Measurements from ENCODE around the gene FNDC10.
"Not testable (repeated sequence)": the region's sequence is repeated elsewhere in the genome, so short reads cannot be mapped to it uniquely, and the experiment has no call there.

FNDC10 gene

GRCh38 chr1:1599935-1600860 is at the start of gene FNDC10:
Gene FNDC10, minus strand, starts transcription at chr1:1600135. Its CDS starts 120 bp downstream, at chr1:1600015.
- no peak for DNase-seq

- DNase-seq, result not testable (repeated sequence)
Measured at GRCh38 chr1:1648265-1648664, 48.3 kb upstream of the FNDC10 start.

- DNase-seq, result not testable (repeated sequence)
Measured at GRCh38 chr1:1647567-1648241, 47.8 kb upstream of the FNDC10 start.

GRCh38 chr1:1646326-1646725 is 46.4 kb upstream of the FNDC10 start:
- DNase-seq, result not testable (repeated sequence)

- DNase-seq, result not testable (repeated sequence)
Measured at GRCh38 chr1:1640711-1641461, 41.0 kb upstream of the FNDC10 start.

- DNase-seq, result not testable (repeated sequence)
Measured at GRCh38 chr1:1640081-1640480, 40.1 kb upstream of the FNDC10 start.

GRCh38 chr1:1639368-1639767 is 39.4 kb upstream of the FNDC10 start:
- DNase-seq, result not testable (repeated sequence)

- not testable (repeated sequence) for DNase-seq
Measured at GRCh38 chr1:1638528-1638927, 38.6 kb upstream of the FNDC10 start.

- not testable (repeated sequence) for DNase-seq
Measured at GRCh38 chr1:1637479-1637875, 37.5 kb upstream of the FNDC10 start.

GRCh38 chr1:1636621-1637478 is 36.9 kb upstream of the FNDC10 start:
- DNase-seq, result not testable (repeated sequence)

- not testable (repeated sequence) for DNase-seq
Measured at GRCh38 chr1:1634613-1635012, 34.7 kb upstream of the FNDC10 start.

- DNase-seq, result not testable (repeated sequence)
Measured at GRCh38 chr1:1633409-1633808, 33.5 kb upstream of the FNDC10 start.

GRCh38 chr1:1631782-1632420 is 32.0 kb upstream of the FNDC10 start, which contains the start of gene MMP23B:
Gene MMP23B, plus strand, starts transcription at chr1:1632173. Its CDS starts 46 bp downstream, at chr1:1632219.
- no peak for DNase-seq

- DNase-seq, result no peak
Measured at GRCh38 chr1:1630965-1631781, 31.2 kb upstream of the FNDC10 start.

- DNase-seq, result no peak
Measured at GRCh38 chr1:1630191-1630964, 30.4 kb upstream of the FNDC10 start.

- no peak for DNase-seq
Measured at GRCh38 chr1:1629430-1630190, 29.7 kb upstream of the FNDC10 start.

GRCh38 chr1:1628754-1629429 is 29.0 kb upstream of the FNDC10 start:
- DNase-seq, result no peak
